ENCODE results near the gene CADM1. TPM values are rescaled to one million over a fixed set of nuclear protein-coding genes. Genes with fewer than 3 reads are reported as not detected.

The CADM1 gene
- total RNA-seq, 1 experiment from 2014 or later = 0.79 TPM

DNA sequence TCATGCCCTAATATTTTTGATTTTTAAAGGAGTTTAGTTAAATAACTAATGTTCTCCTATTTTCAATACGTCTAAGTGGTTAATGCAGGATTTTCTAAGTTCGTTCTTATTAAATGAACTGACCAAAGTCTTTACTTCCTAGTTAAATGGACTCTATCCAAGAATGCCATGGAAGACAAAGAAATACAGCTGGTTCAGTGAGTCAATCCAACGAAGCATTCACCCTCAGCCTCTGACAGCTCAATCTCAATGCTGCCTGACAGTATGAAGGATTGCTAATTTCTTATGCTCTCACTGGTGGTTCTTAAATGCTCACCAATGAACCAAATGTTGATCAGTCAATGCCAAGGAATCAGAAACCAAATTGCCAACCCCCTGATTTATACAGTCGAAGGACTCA is 219.4 kb downstream of the CADM1 start:
- Histone ChIP-seq H3K4me3 (replicated peaks in 1 of 2; ENCODE audit: low read depth in 1 of 2, low read length in 2 of 2) (no peak overlapping the region), H2AFZ (ENCODE audit: low read depth, low read length, poor library complexity, severe bottlenecking) (no peak overlapping the region), H3K27ac (ENCODE audit: low read depth, low read length) (no peak overlapping the region), H3K36me3 (ENCODE audit: control insufficient read depth in 1 of 2, insufficient read depth in 2 of 2, low read length in 2 of 2) (no peaks in the 10 kb centered on the region), H3K9ac (ENCODE audit: low read length) (no peak overlapping the region), H4K20me1 (ENCODE audit: insufficient read depth) (no peaks in the 10 kb centered on the region), H3K4me2 (ENCODE audit: low read length) (no peak overlapping the region), H3K79me2 (ENCODE audit: insufficient read depth, low read length) (no peaks in the 10 kb centered on the region), H3K9me3 (ENCODE audit: control insufficient read depth in 1 of 2, insufficient read depth in 1 of 2, low read depth in 1 of 2, low read length in 2 of 2) (peaks cover 0 to 5% of the 10 kb centered on the region in 2 experiments; a peak in 1 of 4 replicates), H3K4me1 (ENCODE audit: control insufficient read depth in 1 of 2, insufficient read depth in 2 of 2, low read length in 2 of 2) (no peaks in the 10 kb centered on the region), H3K9me2 (ENCODE audit: insufficient read depth) (no peaks in the 10 kb centered on the region), H3K27me3 (ENCODE audit: insufficient read depth, low read length) (no peaks in the 10 kb centered on the region)
- BruUV-seq (replicated peaks) = no TSS peak
- intact Hi-C loops (cut with micrococcal nuclease) = no loop called here
- ChIA-PET CTCF (no interaction called here), RAD21 (ENCODE audit: low non-redundant PET in 1 of 2, low total read pairs in 2 of 2, uncharacterized antibody in 2 of 2, unreplicated experiment in 2 of 2) (no interaction called here), POLR2A (no interaction called here)
- DNase-seq (ENCODE audit: low read depth, low spot score) (no peak), ATAC-seq (no peak)
- TF ChIP-seq EGR1 (IDR thresholded peaks at IDR 0.05; ENCODE audit: low read depth) = no peak

GRCh38 chr11:115282923-115283322 is 221.3 kb downstream of the CADM1 start:
- BruUV-seq (replicated peaks) = no TSS peak
- CTCF ChIA-PET = no interaction called here

More at GRCh38 chr11:115282923-115283322, 221.3 kb downstream of the CADM1 start:
- no peaks in the 10 kb centered on the region for H3K36me3 ChIP-seq (ENCODE audit: control insufficient read depth in 1 of 2, insufficient read depth in 2 of 2, low read length in 2 of 2)
- H3K27ac ChIP-seq (ENCODE audit: low read depth, low read length) = no peak overlapping the region
- peaks cover 5% of the 10 kb centered on the region in 2 experiments; a peak in 2 of 4 replicates for H3K9me3 ChIP-seq (ENCODE audit: control insufficient read depth in 1 of 2, insufficient read depth in 1 of 2, low read depth in 1 of 2, low read length in 2 of 2)
- intact Hi-C loops (cut with micrococcal nuclease) = no loop called here
- no peak overlapping the region for H3K4me2 ChIP-seq (ENCODE audit: low read length)
- DNase-seq (ENCODE audit: low read depth, low spot score) (no peak), ATAC-seq (no peak)
- no peak overlapping the region for H3K9ac ChIP-seq (ENCODE audit: low read length)
- H3K79me2 ChIP-seq (ENCODE audit: insufficient read depth, low read length) = no peaks in the 10 kb centered on the region
- no peak overlapping the region for H3K4me3 ChIP-seq (replicated peaks in 1 of 2; ENCODE audit: low read depth in 1 of 2, low read length in 2 of 2)
- no peak overlapping the region for H2AFZ ChIP-seq (ENCODE audit: low read depth, low read length, poor library complexity, severe bottlenecking)
- no peaks in the 10 kb centered on the region for H3K27me3 ChIP-seq (ENCODE audit: insufficient read depth, low read length)
- no peaks in the 10 kb centered on the region for H3K9me2 ChIP-seq (ENCODE audit: insufficient read depth)
- no peaks in the 10 kb centered on the region for H4K20me1 ChIP-seq (ENCODE audit: insufficient read depth)
- no peaks in the 10 kb centered on the region for H3K4me1 ChIP-seq (ENCODE audit: control insufficient read depth in 1 of 2, insufficient read depth in 2 of 2, low read length in 2 of 2)
- ChIA-PET RAD21 (ENCODE audit: low non-redundant PET in 1 of 2, low total read pairs in 2 of 2, uncharacterized antibody in 2 of 2, unreplicated experiment in 2 of 2) (no interaction called here), POLR2A (no interaction called here)
- no peak for TF ChIP-seq ZBTB33 (IDR thresholded peaks at IDR 0.05; ENCODE audit: extremely low read depth, insufficient replicate concordance, low read length)
- no peak for TF ChIP-seq CBX3 (IDR thresholded peaks at IDR 0.05; ENCODE audit: low read depth)
- no peak for TF ChIP-seq SIN3A (IDR thresholded peaks at IDR 0.05; ENCODE audit: low read depth)
- TF ChIP-seq MAX (IDR thresholded peaks at IDR 0.05) = no peak
- TF ChIP-seq CEBPB (IDR thresholded peaks at IDR 0.05; ENCODE audit: low read depth) = no peak
- TF ChIP-seq YY1 (IDR thresholded peaks at IDR 0.05; ENCODE audit: extremely low read depth, insufficient replicate concordance, low read depth, low read length) = no peak

All from HCT116 (cell line).